Measurements from ENCODE around the gene PLCL2.
"Not testable (repeated sequence)": the region's sequence is repeated elsewhere in the genome, so short reads cannot be mapped to it uniquely, and the experiment has no call there.

The PLCL2 gene

DNA sequence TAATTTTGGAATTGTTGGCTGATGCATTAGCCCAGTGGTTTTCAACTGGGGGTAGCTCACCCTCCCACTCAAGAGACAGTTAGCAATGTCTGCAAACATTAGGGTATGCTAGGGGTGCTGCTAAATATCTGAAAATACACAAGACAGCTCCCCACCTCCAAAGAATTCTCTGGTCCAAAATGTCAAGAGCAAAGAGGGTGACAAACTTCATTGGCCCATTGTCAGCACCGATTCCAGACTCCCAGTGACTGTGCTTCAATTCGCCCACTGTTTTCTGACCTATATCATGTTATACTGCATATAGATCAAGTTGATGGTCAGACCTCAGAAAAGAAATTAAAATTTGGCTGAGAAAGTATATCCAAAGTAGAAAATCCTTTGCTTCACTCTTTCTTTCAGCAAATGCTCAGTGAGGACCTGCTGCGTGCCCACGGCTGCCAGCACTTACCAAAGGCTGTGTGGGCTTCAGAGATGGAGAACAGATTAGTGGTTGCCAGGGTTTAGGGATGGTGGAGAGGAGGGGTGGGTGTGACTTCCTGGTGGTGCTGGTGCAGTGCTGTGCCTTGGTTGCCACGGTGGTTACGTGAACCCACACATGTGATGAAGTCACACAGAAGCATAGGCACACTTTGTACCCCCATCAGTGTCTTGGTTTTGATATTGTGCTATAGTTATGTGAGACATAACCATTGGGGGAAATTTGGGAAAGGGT, 204.0 kb downstream of the PLCL2 start:
- no peak for DNase-seq

- no peak for DNase-seq
These were observed 204.6 kb downstream of the PLCL2 start for GRCh38 chr3:17089314-17089700.

- no peak for DNase-seq
These were observed 205.7 kb downstream of the PLCL2 start for GRCh38 chr3:17090280-17090983.

GRCh38 chr3:17091910-17092582, 207.3 kb downstream of the PLCL2 start:
- DNase-seq = no peak

GRCh38 chr3:17092583-17092933, 207.8 kb downstream of the PLCL2 start:
- no peak for DNase-seq

- DNase-seq = no peak
These were observed 209.8 kb downstream of the PLCL2 start for GRCh38 chr3:17094551-17094950.

- DNase-seq = no peak
These were observed 218.8 kb downstream of the PLCL2 start for GRCh38 chr3:17103579-17103978.

GRCh38 chr3:17106801-17107200, 222.0 kb downstream of the PLCL2 start:
- not testable (repeated sequence) for DNase-seq

DNA sequence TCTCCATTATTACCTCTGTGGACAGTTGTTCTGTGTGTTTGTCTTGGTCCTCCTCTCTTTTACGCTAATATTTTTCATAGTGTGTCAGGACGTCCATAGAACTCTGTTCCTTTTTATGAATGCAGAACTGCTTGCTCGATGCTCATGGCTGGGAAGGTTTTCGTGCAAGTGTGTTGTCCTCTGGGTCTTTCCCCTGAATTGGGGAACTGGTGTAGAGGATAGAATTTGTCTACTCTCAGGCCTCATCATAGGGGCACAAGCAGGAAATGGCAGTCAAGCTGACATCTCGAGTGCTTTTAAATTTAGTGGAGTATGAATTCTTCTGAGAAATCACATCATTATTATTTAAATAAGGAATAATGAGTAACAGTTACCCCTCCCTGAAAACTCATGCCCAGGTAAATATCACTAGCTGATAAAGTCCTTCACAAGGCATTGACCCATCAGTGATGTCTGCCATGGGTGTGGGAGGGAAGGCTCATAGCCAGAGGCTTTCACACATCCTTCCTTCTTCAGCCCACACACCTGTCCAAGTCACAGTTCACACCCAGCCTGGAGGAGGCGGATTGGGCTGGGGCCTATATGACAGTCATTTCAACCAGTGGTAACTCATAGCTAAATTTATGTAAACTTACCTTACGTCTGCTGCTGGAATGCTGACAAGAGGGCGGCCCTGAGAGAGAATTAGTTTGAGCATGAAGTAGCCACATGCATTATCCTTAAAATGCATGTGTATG, 226.1 kb downstream of the PLCL2 start:
- DNase-seq = no peak

GRCh38 chr3:17111586-17111985, 226.8 kb downstream of the PLCL2 start:
- no peak for DNase-seq

DNA sequence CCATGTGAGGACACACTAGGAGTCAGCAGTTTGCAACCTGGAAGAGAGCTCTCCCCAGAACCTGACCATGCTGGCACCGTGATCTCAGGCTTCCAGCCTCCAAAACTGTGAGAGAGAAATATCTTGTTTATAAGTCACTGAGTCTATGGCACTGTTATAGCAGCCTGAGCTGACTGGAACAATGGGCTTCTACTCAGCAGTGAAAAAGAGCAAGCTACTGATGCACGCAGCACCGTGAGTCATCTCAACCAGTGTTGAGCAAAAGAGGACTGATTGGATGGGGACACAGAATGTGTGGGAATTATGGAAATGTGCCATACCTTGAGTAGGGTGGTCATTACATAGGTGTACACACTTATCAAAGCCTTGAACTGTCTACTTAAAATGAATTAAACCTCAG, 230.4 kb downstream of the PLCL2 start:
- DNase-seq = no peak

DNA sequence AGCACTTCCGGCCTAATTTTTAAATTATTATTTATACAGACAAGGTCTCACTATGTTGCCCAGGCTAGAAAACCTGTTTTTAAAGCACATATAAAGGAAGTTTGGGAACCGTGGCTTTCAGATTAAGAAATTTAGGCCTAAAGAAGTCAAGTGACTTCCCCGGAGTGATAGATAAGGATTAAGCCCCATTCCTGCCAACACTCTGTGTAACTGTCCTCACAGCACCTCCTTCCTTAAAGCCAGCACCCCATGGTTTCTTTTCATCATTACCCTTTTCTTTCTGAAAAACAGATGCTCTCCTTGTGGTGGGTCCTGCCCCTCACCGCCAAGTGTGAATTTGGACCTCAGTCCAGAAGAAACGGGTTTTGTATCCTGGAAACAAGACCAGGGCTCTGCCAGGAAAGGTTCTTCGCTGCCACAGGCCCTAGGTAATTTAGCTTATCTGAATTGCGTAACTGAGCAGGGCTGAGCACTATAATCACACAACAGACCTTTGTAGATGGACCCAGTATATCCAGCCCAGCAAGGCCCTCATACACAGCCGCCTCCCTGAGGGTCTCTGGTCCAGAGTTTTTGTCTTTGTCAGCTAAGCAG, 231.3 kb downstream of the PLCL2 start:
- no peak for DNase-seq

DNA sequence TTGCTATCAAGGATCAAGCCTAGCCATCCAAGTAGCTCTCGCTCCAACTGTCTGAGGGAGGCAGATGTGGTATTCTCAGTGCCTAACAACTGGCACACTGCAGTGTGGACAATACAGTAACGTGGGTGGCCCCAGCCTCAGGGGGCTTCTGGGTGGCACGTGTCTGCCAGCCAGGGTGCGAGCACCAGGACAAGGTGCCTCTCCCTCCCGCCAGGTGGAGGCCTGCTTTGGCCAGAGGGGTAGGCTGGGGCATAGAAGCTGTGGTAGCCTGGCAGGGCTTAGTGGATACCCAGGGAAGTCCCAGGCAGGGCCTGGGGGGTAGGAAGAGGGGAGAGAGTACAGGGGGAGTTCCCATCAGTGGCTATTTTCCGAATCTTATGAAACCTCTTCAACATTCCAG, 234.0 kb downstream of the PLCL2 start:
- DNase-seq = no peak

DNA sequence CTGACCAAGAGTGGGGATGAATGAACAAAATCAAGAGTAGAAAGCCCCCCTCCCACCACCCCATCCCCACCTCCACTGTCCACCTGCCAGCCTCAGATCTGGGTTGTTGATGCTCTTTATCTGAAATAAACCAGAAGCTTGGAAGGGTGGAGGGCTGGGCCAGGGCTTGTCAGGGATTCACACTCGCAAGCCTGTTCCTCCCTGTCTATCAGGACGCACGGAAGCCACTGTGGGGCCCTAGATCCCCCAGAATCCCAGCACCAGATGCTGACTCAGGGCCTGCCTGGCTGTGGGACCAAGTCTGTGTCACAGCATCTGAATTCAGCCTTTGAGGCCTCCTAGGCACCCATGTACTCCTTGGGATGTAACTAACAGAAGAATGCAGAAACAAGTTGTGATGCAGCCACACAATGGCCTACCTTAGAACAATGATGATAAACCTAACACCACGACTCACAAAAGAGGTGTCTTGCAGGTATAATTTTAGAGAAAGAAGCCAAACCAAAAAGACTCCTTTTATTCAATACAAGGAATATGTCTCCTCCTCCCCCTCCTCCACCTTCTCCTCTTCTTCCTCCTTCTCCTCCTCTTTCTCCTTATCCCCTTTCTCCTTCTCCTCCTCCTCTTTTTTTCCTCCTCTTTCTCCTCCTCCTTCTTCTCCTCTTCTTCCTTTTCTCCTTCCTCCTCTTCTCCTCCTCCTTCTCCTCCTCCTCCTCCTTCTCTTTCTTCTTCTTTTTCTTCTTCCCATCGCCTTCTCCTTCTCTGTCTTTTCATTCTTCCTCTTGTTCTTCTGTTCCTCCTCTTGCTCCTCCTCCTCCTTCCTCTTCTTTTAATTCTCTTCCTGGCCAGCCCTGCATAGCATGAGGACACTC, 234.7 kb downstream of the PLCL2 start:
- no peak for DNase-seq

DNA sequence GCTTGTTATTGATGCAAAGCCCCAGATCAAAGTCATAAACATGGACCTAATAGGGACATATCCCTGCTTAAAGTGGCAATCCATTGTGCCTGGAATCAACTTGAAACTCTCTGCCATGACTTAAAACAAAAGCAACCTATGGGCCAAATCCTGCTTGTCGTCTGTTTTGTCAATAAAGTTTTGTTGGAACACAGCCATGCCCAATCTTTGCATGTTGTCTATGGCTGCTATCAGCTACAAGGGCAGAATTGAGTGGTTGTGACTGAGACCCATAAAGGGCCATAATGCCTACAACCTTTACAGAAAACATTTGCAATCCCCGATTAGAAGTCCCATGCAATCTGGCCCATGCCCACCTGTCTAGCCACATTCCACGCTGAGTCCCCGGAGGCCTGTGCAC, 235.4 kb downstream of the PLCL2 start:
- DNase-seq = no peak

DNA sequence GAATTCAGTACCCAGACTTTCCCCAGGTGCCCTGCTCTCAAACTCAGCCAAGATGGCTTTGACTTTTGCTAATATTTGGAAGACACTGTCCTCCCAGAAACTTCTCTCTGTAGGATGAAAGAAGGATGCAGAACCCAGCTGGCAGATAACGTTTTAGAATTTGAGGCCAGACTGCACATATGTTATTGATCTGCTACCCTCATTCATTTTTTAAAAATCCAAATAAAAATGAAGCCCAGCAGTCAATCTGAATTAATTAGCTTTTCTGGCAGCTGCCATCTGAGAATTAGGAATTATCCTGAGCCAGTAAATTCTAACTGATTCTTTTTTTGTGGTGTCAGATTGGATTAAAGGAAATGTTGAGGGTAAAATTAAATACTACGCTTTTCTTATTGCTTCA, 236.6 kb downstream of the PLCL2 start:
- no peak for DNase-seq

- no peak for DNase-seq
These were observed 238.0 kb downstream of the PLCL2 start for GRCh38 chr3:17122758-17123157.

- no peak for DNase-seq
These were observed 241.1 kb downstream of the PLCL2 start for GRCh38 chr3:17125738-17126442.

DNA sequence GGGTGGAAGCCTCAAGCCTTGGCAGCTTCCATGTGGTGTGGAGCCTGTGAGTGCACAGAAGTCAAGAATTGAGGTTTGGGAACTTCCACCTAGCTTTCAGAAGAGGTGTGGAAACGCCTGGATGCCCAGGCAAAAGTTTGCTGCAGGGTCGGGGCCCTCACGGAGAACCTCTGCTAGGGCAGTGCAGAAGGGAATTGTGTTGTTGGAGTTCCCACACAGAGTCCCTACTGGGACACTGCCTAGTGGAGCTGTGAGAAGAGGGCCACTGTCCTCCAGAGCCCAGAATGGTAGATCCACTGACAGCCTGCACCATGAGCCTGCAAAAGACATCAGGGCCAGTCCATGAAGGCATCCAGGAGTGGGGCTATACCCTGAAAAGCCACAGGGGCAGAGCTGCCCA, 243.9 kb downstream of the PLCL2 start:
- not testable (repeated sequence) for DNase-seq

DNA sequence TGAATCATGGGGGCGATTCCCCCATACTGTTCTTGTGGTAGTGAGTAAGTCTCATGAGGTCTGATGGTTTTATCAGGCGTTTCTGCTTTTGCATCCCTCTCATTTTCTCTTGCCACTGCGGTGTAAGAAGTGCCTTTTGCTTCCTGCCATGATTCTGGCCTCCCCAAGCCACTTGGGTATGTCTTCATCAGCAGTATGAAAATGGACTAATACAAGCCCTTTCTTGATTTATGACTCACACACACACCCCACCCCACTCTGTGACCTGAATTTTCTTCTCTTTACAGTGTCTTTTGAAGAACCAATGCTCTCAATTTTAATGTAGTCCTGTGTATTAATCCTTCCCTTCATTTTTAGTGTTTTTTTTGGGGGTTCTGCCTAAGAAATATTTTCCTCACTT, 244.8 kb downstream of the PLCL2 start:
- no peak for DNase-seq

DNA sequence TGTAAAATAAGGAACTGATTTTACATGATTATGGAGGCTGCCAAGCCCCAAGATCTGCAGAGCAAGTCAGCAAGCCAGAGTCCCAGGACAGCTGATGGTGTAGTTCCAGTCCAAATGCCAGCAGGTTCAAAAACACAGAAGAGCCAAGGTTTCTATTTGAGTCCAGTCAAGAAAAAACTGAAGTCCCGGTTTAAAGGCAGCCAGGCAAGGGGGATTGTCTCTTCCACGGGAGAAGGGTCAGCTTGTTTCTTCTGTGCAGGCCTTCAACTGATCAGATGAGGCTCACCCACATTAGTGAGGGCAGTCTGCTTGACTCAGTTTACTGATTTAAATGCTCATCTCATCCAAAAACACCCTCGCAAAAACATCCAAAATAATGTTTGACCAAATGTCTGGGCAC, 246.2 kb downstream of the PLCL2 start:
- no peak for DNase-seq
